ENCODE data around the gene SP5.
"Not testable (repeated sequence)": the region's sequence is repeated elsewhere in the genome, so short reads cannot be mapped to it uniquely, and the experiment has no call there.

The SP5 gene

DNA sequence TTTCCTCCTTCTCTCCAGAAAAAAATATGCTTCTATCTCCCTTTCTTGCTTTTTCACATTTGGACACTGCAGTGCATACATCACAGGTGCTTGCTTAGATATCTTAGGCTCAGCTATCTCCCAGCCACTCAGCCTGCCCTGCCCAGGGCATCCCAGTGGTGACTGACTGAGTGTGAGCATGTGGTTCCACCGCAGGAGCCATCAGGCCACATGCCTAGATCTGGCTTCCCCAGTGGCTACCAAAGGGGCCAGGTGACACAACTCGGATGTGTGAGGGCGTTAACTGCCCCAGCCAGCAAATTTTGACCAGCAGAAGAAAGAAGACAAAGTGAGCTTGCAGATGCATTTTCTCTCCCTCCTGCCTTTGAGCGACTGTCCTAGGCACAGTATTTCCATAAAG lies 25.5 kb downstream of the SP5 start:
- peak; percentile 45 for DNase-seq

DNA sequence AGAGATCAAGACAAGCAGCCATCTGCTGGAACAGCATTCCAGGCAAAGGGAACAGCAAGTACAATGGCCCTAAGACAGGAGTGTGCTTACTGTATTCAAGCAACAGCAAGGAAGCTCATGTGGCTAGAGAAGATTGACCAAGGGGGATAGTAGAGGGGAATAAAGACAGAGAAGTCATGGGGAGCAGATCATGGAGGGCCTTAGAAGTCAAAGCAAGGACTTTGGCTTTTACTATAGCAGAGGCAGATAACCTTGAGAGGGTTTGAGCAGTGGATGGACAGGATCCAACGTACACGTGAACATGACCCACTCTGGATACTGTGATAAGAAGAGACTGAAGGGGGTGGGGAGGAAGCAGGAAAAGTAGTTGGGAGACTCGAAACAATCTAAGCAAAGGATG lies 26.9 kb downstream of the SP5 start:
- DNase-seq: no peak

DNA sequence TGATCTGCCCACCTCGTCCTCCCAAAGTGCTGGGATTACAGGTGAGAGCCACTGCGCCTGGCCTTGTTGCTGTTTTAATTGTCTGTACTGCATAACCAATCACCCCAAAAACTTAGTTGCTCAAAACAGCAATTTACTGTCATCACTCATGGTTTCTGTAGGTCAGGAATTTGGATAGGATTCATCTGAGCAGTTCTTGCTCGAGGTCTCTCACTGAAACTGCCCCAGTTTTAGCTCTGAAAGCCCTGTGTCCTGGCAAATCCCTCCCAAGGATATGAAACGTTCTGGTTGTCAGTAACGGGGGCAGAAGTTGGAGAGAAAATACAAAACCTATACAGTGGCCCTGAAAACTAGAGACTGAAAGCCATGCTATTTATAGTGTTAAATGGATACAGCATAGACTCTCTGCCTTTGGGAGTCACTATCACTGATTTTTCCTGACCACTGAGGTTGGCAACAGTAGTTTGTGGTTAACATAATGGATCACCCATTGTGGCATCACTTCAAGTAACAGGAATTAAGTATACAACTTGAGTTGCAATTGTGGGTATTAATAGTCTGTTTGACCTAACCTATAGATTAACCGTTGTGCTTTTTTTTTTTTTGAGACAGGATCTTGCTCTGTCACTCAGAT lies 27.9 kb downstream of the SP5 start:
- no peak for DNase-seq

DNA sequence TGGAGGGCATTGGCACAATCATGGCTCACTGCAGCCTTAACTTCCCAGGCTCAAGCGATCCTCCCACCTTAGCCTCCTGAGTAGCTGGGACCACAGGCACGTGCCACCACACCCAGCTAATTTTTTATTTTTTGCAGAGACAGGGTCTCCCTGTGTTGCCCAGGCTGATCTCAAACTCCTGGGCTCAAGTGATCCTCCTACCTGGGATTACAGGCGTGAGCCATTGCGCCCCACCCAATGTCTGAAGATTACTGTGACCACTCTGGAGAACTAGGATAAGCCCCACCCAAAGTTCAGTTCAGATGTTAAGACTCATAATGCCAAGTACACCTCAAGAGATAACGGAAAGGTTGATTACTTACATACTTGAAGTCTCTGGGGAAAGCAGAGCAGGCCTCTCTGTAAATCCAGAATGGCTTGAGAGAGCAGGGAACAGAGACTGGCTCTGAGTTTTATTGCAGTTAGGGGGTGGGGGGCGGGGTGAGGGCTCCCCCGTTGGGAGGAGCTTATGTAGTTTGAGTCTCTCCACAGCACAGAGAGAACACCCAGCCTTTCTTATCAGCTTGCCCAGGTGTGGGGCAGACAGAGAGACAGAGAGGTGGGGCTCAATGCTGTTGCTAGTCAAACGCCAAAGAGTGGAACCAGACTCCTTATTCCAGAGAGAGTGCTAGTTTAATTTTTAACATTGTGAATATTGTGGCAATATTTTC lies 28.5 kb downstream of the SP5 start:
- peak; percentile 80 for DNase-seq

DNA sequence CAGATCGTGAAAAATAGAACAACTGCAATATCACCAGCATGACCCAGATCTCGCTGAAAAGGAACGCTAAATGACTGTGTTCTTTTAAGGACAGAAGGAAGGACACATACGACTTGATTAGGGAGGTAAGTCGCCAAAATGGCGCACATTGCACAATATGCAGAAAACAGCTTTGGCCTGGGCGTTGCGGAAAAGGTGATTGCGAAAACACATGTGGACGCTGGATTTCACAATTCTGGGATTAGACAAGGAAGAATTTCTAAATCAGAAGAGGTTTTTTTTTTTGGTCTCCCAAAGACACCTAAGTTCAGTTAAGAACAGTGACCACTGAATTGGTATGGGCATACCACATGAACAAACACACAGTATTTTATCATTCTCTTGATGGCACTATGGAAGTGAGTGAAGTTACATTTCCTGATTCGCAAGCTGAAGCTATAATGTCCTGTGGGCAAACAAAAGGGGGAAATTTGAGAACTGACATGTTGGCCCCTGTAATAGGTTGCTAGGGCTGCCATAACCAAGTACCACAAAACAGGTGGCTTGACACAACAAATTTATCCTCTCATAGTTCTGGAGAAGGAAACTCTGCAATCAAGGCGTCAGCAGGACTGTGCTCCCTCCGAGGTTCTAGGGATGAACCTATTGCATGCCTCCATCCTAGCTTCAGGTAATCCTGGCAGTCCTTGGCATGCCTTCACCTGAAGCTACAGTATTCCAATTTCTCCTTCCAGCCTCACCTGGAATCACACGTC lies 29.3 kb downstream of the SP5 start:
- no peak for DNase-seq

DNA sequence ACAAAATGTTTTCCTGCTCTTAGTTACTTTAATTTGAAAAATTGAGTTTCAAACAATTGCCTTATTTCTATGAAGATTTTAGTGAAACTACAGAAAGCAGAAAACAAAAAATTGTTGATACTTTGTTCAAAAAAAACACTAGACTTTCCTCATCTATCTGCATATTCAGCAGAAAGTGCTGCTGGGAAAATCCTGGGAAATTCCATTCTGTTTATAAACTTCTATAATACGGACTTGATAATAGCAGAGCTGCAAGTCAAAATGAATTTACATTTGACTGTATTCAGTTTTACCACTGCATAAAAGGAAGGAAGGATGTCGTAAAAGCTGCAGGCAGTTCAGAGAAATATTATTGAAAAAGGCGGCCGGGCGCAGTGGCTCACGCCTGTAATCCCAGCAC lies 30.2 kb downstream of the SP5 start:
- no peak for DNase-seq

DNA sequence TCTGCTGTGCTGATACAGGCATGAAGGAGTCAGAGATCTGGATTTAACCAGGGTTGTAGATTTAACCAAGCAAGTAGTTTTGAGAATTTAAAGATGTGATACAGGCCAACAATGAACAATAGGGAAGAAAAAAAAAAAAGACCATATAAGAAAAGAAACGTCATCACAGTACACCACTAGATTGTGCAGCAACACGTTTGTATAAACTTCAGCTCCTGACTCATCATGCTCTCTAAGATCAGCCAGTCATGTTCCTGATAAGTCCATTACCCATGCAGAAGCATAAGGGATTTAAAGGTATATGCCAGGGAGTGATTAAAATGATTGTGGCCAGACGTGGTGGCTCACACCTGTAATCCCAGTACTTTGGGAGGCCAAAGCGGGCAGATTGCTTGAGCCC lies 32.8 kb downstream of the SP5 start:
- DNase-seq: no peak

DNA sequence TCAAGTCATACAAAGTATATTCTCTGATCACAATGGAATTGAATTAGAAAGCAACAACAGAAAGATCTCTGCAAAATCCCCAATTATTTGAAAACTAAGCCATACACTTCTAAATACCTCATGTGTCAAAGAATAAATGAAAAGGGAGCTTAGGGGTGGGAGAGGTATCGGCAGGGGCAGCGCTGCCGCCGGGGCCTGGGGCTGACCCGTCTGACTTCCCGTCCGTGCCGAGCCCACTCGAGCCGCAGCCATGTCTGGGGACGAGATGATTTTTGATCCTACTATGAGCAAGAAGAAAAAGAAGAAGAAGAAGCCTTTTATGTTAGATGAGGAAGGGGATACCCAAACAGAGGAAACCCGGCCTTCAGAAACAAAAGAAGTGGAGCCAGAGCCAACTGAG lies 36.4 kb downstream of the SP5 start:
- not testable (repeated sequence) for DNase-seq

DNA sequence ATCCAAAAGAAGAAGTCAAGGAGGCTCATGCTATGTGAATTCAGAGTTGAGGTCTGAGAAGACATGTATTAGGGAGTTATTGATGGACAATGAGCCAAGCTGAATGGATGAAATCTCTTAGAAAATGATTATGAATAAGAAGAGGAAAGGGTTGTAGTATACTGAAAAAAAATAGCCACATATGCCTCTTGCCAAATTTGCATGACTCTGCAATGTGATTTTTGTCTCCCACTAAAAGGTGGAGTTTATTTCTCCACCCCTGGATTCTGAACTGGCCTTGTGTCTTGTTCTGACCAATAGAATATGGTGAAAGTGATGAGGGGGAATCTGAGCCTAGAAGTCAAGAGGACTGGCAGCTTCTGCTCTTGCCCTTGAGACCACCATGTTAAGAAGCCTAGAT lies 46.4 kb downstream of the SP5 start:
- DNase-seq: no peak

DNA sequence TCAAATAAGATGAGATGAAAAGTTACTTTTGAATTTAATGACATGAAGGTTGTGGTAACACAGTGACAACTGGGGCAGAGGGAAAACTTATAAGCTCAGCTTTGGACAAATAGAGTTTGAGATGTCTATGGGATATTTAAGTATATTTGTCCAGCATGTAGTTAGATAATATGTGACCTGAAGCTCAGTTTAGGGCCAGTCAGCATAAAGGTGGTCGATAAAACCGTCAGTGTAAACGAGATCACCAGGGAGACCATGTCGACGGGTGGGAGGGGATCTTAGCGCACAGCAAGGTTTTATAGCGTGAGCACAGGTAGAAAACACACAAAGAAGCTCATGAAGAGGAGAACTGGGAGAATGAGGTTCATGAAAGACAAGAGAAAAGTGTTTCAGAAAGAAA lies 47.6 kb downstream of the SP5 start:
- DNase-seq: no peak

DNA sequence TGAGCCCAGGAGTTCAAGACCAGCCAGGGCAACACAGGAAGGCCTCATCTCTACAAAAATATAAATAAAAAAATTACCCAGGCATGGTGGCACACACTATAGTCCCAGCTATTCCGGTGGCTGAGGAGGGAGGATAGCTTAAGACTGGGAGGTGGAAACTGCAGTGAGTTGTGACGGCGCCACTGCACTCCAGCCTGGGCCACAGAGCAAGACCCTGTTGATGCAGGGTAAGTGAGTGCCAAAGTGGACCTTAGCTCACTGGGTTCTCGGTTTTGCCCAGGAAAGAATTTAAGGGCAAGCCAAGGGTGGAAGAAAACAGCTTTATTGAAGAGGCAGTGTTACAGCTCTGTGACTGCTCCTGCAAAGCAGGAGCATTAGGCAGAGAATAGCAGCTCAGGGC lies 48.1 kb downstream of the SP5 start:
- DNase-seq: no peak

DNA sequence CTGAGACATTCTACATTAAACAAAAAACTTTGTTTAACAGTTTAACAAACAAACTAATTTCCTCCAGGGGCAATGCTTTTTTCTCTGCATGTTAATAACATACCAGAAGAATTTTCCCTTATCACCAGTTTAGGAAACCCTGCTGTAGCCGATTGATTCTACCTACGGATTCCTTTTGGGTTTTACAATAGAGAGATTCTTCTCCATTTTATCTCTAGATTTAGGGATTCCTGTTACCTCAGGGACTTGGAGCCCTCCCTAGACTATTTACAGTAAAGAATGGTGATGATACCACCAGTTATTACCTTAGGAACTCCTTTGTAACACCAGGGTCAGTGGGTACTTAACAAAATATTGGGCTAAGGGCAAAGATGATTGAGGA lies 49.7 kb downstream of the SP5 start:
- DNase-seq: no peak

DNA sequence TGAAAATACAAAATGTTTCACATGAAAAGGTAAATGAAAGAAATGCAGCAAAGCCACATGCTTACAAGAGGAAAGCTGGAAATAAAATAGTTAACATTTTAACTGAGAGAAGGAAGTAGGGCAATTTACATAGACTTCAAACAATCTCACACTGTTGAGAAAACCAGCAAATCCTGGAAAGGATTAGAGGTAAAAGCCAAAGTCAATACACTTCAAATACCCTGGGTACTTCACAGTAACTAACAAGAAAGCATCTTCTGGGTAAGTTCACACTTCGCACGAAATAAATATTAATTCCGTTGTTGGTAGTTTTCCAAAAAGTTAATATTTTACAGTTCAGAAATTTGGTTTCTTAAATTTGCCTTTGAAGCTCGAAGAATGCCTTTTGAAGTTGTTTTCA lies 51.6 kb downstream of the SP5 start:
- no peak for DNase-seq

Measured in hematopoietic multipotent progenitor cell treated with erythropoietin and hydrocortisone succinate and interleukin-3 and kit ligand, for 8 days (in vitro differentiated cells).